ENCODE data around the gene RAB42.

RAB42 gene, protein sequence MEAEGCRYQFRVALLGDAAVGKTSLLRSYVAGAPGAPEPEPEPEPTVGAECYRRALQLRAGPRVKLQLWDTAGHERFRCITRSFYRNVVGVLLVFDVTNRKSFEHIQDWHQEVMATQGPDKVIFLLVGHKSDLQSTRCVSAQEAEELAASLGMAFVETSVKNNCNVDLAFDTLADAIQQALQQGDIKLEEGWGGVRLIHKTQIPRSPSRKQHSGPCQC

GRCh38 chr1:28591708-28592320 lies at the start of gene RAB42:
Gene RAB42 (plus strand): TSS chr1:28592265. CDS start chr1:28592512, 247 bp downstream.
- peaks cover 19% of the 10 kb centered on the region for H3K36me3 ChIP-seq
- H3K9me3 ChIP-seq: no peaks in the 10 kb centered on the region
- H3K27ac ChIP-seq: peak within 1 kb of the TSS; percentile 39
- no peak for TF ChIP-seq CTCF (IDR thresholded peaks at IDR 0.05)
- H3K4me3 ChIP-seq (ENCODE audit: low read depth in 1 of 2, low read length in 1 of 2): peak within 1 kb of the TSS; percentile 49 to 52
- peaks cover 12% of the 10 kb centered on the region for H3K27me3 ChIP-seq
- H3K4me1 ChIP-seq (ENCODE audit: control insufficient read depth in 1 of 2, insufficient read depth in 1 of 2, low read depth in 1 of 2, low read length in 1 of 2): peaks cover 8 to 13% of the 10 kb centered on the region in 2 experiments

- no peak overlapping the region for H3K27ac ChIP-seq
- no peak overlapping the region for H3K4me3 ChIP-seq (ENCODE audit: low read depth in 1 of 2, low read length in 1 of 2)
- no peaks in the 10 kb centered on the region for H3K36me3 ChIP-seq
- no peak for TF ChIP-seq CTCF (IDR thresholded peaks at IDR 0.05)
- H3K4me1 ChIP-seq (ENCODE audit: control insufficient read depth in 1 of 2, insufficient read depth in 1 of 2, low read depth in 1 of 2, low read length in 1 of 2): no peaks in the 10 kb centered on the region
- H3K27me3 ChIP-seq: no peaks in the 10 kb centered on the region
- H3K9me3 ChIP-seq: no peaks in the 10 kb centered on the region
Observed at GRCh38 chr1:28545246-28545628, 46.8 kb upstream of the RAB42 start.

DNA sequence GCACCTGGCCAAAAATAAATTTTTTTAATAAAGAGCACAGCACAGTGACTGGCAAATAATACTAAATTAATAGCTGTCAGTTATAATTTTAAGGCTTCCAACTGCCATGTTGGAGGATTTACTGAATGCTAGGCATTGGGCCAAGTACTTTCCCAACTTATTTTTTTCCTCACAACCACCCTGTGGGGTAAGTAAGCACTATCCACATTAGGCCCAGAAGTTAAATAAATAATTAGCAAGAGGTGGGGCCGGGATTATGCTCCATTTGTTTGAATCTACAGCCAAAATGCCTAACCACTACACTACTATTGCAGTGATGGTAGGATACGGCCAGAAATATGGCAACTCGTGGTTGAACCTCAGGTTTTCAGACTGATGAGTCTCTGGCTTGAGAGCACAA lies 43.7 kb upstream of the RAB42 start:
- no peaks in the 10 kb centered on the region for H3K36me3 ChIP-seq
- no peaks in the 10 kb centered on the region for H3K27me3 ChIP-seq
- TF ChIP-seq CTCF (IDR thresholded peaks at IDR 0.05): no peak

DNA sequence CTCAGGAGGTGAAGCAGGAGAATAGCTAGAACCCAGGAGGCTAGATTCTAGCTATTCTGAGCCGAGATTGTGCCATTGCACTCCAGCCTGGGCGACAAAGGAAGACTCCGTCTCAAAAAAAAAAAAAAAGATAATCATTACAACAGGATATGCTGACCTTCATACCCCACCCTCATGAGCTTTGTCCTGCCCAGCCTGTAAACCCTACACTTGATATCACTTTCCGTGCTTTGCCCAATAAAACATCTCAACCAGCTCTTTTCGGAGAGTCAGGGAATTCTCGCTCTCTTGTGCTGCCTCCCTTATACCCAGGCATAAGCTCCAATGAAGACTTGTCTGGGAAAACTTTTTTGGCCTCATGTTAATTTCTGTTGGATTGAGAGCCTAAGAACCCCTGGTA lies 40.7 kb upstream of the RAB42 start:
- H3K27ac ChIP-seq: no peak overlapping the region
- H3K9me3 ChIP-seq: no peaks in the 10 kb centered on the region
- no peaks in the 10 kb centered on the region for H3K27me3 ChIP-seq
- peaks cover 5% of the 10 kb centered on the region for H3K36me3 ChIP-seq
- TF ChIP-seq CTCF (IDR thresholded peaks at IDR 0.05): no peak
- no peak overlapping the region for H3K4me3 ChIP-seq (ENCODE audit: low read depth in 1 of 2, low read length in 1 of 2)
- peaks cover 13 to 15% of the 10 kb centered on the region in 2 experiments for H3K4me1 ChIP-seq (ENCODE audit: control insufficient read depth in 1 of 2, insufficient read depth in 1 of 2, low read depth in 1 of 2, low read length in 1 of 2)

More for the DNA sequence above, 43.7 kb upstream of the RAB42 start:
- H3K4me1 ChIP-seq (ENCODE audit: control insufficient read depth in 1 of 2, insufficient read depth in 1 of 2, low read depth in 1 of 2, low read length in 1 of 2): peaks cover 9 to 10% of the 10 kb centered on the region in 2 experiments
- no peak overlapping the region for H3K27ac ChIP-seq
- H3K9me3 ChIP-seq: no peaks in the 10 kb centered on the region
- H3K4me3 ChIP-seq (ENCODE audit: low read depth in 1 of 2, low read length in 1 of 2): no peak overlapping the region

- Histone ChIP-seq H3K27ac (peak within 1 kb of the TSS; percentile 77), H3K9me3 (no peaks in the 10 kb centered on the region), H3K36me3 (peaks cover 16% of the 10 kb centered on the region), H3K4me1 (ENCODE audit: control insufficient read depth in 1 of 2, insufficient read depth in 1 of 2, low read depth in 1 of 2, low read length in 1 of 2) (peaks cover 13 to 15% of the 10 kb centered on the region in 2 experiments), H3K27me3 (no peaks in the 10 kb centered on the region), H3K4me3 (ENCODE audit: low read depth in 1 of 2, low read length in 1 of 2) (peak within 1 kb of the TSS; percentile 79 to 95)
- TF ChIP-seq CTCF (IDR thresholded peaks at IDR 0.05): peak; percentile 19
Observed at GRCh38 chr1:28552758-28553663, 39.1 kb upstream of the RAB42 start, which contains the start of gene TRNAU1AP. Gene TRNAU1AP (plus strand): TSS chr1:28553085. CDS start chr1:28553111, 26 bp downstream.

Data from neutrophil (primary cell).